GM10266 (cell line): ENCODE measurements around the gene LIN28A.
A peak's percentile ranks its signal among the peaks of the same experiment; 100 is the strongest.

ENCODE experiments used
- DNase-seq: peaks from one replicate; pipeline ENCODE4 v3.0.0; 2012; ENCODE audit errors: extremely low spot score
- TF ChIP-seq, protein P1 (sequence below): IDR thresholded peaks from 2 replicates; pipeline ENCODE4 v1.5.1; 2012; ENCODE audit warnings: mild to moderate bottlenecking, low read depth; ENCODE audit not compliant: control insufficient read depth, insufficient read depth; ENCODE audit errors: missing control alignments

LIN28A gene

GRCh38 chr1:26418865-26419349 lies 8.3 kb downstream of the LIN28A start:
- no peak for DNase-seq
- TF ChIP-seq, protein P1, sequence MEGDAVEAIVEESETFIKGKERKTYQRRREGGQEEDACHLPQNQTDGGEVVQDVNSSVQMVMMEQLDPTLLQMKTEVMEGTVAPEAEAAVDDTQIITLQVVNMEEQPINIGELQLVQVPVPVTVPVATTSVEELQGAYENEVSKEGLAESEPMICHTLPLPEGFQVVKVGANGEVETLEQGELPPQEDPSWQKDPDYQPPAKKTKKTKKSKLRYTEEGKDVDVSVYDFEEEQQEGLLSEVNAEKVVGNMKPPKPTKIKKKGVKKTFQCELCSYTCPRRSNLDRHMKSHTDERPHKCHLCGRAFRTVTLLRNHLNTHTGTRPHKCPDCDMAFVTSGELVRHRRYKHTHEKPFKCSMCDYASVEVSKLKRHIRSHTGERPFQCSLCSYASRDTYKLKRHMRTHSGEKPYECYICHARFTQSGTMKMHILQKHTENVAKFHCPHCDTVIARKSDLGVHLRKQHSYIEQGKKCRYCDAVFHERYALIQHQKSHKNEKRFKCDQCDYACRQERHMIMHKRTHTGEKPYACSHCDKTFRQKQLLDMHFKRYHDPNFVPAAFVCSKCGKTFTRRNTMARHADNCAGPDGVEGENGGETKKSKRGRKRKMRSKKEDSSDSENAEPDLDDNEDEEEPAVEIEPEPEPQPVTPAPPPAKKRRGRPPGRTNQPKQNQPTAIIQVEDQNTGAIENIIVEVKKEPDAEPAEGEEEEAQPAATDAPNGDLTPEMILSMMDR, result no peak

GRCh38 chr1:26419494-26419893 lies 8.9 kb downstream of the LIN28A start:
- TF ChIP-seq, protein P1, result no peak

DNA sequence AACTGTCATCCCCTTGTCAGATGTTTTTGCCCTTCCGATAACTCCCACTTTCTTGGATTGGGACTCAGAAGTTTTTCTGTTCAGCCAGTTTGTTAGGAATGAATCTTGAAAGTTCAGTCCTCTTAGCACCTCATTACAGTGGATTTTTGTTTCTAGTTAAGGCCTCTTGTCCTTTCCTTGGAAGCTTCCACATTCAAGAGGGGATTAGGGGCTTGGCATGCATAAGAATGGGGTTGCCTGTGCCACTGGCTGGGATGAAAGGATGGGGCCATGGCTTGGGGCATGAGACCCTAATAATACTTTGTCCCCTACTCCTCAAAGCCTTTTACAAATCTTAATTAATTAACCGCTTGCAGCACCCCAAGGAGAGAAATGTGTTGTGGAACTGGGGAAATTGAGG lies 19.1 kb downstream of the LIN28A start:
- no peak for DNase-seq

More at GRCh38 chr1:26419494-26419893, 8.9 kb downstream of the LIN28A start:
- no peak for DNase-seq

DNA sequence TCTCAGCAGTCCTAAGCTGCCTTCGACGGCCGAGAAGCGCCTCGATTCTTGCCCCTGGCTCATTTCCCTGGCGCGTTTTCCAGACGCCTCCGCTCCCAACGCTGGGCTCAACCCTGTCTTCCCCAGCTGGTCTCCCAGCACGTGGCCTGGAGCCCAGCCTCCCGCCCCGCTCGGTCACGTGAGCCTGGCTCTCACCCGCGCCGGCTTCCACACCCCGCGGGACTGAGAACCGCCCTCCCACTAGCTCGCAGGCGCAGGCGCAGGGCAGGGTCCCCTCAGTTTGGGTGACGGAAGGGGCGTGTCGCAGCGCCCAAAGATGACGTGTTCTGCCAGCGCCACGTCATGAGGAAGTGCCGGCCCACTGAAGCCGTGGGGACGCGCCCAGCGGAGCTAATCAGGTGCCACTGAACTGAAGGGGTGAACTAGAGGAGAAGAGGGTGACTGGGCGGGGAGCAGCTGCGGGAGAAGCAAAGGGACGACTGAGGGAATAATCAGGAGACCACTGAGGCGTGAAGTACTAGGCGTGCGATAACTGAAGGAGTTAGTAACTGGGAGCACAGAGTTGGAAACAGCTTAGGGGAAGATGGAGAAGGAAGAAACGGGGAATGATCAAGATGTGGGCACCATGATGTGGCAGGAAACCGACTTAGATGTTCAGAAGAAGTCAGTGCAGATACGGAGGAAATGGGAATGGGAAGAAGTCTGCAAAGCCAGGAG lies 21.5 kb downstream of the LIN28A start, which contains the start of gene DHDDS:
Gene DHDDS (plus strand): TSS at position 343 of the 717 bp plus-strand sequence. CDS start 625 bp downstream, outside the sequence.
- TF ChIP-seq, protein P1, result no peak
- DNase-seq, result peak; percentile 95

More for the DNA sequence above, 19.1 kb downstream of the LIN28A start:
- TF ChIP-seq, protein P1, result no peak

- TF ChIP-seq, protein P1, result no peak
- DNase-seq, result no peak
Measured at GRCh38 chr1:26432793-26433192, 22.2 kb downstream of the LIN28A start.

DNA sequence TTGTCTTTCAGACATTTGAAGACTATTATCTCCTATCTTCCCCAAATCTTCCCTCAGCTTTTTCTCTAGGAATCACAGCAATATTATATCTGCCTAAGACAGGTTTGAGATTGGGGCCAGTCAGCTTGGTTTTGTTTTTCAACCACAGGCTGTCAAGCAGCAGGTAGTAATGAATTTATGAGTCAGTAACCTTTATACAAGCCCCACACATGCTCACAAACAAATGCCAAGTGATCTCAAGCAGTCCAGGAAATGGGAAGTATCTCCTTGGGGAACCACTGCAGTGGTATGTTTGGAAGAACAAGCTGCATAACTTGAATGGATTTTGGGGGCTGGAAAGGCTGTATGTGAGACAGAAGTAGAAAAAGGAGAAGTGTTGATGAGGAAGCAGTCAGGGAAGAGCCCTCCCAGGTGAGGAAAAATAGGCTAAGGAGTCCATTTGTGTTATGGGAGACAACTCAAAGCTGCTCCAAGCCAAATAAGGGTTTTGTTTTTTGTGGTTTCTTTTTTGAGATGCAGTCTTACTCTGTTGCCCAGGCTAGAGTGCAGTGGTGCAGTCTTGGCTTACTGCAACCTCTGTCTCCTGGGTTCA lies 23.6 kb downstream of the LIN28A start:
- DNase-seq, result no peak
- TF ChIP-seq, protein P1, result no peak

- DNase-seq, result no peak
- TF ChIP-seq, protein P1, result no peak
Measured at GRCh38 chr1:26438041-26438440, 27.4 kb downstream of the LIN28A start.
